HG03039 (cell line): ENCODE measurements around the gene TAB2.
"Not testable (repeated sequence)": the region's sequence is repeated elsewhere in the genome, so short reads cannot be mapped to it uniquely, and the experiment has no call there.

Experiments used
- ATAC-seq: cut with Tn5 transposase; IDR thresholded peaks from one replicate; pipeline ENCODE4 v1.9.1; 2021; ENCODE audit warnings: mild to moderate bottlenecking, moderate library complexity; ENCODE audit not compliant: unreplicated experiment

TAB2 gene

DNA sequence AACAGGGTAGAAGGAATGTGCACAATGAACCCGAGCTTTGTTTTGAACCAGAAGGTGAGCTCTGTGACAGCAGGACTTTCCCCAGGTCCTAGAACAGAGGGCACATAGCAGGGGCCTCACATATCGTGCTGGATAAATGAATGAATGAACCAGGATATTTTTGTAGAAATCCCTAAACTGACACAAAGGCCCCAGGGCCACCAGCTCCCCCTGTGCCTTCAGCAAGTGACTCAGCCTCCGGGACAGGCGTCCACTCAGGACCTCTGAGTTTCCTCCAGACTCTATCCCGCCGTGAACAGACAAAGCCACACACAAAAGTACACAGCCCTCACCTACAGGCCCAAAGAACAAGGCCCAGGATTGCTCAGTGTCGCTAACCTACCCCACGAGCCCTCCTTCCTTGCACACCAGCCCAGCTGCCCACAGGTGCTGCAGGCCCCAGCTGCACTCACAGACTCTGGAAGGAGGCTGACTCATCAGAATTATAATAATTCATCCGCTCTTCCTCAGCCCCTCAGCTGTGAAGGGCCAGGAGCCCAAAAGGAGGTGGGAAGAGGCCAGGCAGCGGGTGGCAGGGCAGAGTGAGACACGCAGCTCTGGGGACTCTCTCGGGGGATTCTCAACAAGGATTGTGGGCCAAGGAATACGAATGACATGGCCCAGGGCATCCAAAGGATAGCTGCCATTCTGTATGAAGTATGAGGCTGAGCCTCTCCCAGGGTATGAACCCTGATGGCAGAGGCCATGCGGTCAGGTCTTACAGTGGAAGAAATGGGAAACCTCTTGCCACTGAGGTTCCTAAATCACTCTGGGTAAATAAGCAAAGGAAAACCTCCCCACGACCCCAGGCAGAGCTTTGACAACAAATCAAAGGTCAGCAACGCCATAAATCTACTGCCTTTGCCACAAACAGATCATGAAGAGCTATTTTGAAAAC lies 123.5 kb downstream of the TAB2 start:
- no peak for ATAC-seq

DNA sequence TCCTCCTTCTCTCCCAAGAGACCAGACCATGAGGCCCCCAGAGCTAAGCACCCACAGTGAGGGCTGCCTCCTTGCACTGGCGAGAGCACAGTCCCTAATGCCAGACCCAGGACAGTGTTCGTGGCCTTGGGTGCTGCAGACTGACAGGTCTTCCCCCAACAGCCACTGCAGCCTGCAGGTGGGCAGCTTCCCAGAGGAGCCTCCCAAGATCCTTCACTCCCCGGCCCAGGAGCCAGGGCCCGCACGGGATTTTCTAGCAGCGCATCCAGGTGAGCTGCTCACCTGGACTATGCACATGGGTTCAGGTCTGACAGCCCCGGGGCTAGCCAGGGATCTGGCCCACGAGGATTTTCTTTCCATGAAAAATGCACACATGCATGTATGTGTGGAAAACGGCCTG lies 124.2 kb downstream of the TAB2 start:
- ATAC-seq, result no peak

DNA sequence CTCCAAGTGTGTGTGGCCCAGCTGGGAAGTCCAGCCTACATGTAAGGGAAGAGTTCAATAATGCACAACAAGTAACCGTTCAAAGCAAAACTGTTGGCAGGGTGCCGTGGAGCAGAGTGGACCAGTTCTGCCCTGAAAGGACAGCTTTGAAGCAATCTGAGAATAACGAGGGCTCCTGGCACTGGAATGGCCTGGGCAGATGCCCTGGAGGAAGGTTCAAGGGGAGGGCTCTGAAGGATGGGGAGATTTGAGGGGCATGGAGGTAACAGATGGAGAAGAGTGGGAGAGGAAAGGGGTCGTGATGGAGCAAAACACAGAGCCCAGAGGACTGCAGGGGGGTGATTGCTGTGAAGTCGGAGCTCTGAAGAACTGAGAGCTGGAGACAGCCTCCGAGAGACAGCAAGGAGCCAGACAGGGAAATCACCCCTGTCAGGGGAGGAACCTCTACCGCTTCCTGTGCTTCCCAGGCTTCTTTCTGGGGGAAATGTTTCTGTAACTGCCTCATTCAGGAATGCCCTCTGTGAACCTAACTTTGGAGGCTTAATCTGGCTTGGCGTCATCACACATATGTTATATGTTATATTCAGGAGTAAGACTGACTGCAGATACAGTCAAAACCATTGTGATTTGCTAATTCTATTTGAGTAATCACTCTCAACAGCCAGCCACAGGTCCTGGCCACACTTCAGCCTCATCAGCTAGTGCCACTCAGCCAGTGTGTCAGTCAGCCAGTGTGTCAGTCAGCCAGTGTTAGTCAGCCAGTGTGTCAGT lies 126.1 kb downstream of the TAB2 start:
- ATAC-seq, result no peak

DNA sequence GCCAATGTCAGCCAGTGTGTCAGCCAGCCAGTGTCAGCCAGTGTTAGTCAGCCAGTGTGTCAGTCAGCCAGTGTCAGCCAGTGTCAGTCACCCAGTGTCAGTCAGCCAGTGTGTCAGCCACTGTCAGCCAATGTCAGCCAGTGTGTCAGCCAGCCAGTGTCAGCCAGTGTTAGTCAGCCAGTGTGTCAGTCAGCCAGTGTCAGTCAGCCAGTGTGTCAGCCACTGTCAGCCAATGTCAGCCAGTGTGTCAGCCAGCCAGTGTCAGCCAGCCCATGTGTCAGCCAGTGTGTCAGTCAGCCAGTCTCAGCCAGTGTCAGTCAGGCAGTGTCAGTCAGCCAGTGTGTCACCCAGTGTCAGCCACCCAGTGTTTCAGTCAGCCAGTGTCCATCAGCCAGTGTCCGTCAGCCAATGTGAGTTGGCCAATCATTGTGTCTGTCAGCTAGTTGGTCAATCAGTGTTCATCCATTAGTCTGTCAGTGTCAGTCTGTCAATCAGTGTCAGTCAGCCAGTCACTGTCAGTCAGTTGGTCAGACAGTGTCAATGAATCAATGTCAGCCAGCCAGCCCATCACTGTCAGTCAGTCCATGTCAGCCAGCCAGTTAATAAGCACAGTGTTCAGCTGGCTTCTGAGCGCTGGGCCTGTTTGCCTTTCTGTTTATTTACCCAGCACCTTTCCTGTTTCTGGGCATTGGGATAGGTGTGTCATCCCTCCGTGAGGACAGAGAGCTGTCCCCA lies 127.0 kb downstream of the TAB2 start:
- not testable (repeated sequence) for ATAC-seq

DNA sequence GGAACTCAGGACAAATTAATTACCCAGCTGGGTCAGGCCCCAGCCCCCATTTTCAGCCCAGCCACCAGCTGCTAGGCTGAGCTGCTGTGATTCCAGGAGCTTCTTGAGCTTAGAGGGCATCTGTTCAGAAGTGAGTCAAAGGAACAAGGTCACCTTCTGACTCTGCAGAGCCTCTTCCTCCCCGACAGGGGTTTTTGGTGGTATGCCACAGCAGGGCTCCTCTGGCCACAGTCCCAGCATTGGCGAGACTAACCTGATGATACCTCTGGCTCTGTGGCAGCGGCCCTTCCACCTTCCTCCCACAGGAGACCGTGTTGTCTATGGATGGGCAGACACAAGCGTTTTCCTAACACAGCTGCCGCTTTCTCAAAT lies 127.6 kb downstream of the TAB2 start:
- no peak for ATAC-seq

DNA sequence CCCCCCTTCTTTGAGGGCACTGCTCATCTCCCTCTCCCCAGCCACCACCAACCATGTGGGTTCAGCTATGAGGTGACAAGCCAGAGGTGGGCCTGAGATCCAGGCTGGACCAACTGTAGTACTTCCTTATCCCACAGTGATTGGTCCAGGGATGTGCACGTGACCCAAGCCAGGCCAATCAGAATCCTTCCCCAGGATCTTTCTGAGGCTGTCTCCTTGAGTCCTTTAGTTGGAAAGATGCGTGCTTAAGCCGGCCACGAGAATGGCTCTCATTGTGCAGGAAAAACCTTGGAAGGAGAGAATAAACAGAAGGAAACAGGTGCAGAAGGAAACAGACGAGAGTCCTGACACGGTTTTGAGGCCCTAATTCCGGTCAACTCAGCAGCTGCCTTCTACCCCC lies 128.1 kb downstream of the TAB2 start:
- ATAC-seq, result no peak

DNA sequence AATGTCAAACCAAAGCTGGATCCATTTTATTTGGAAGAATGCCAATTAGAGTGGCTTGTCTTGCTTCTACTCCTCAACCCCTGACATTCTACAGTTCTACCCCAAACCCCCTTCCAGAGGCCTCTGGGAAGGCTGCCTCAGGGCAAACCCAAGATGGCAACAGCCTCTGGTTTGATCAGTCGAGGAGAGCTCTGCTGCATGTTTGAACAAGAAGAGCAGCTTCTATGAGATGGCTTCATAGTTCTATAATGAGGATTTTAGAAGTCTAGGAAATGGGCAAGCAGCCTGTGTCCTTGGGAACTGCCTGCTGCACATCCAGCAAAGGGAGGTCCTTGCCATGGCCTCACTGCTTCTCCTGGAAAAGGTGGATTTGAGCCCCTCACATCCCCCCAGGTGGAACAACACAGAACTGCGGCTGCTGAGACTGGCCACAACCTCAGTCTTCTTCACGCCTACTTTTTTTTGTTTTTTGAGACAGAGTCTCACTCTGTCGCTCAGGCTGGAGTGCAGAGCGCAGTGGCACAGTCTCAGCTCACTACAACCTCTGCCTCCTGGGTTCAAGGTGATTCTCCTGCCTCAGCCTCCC lies 129.4 kb downstream of the TAB2 start:
- no peak for ATAC-seq

DNA sequence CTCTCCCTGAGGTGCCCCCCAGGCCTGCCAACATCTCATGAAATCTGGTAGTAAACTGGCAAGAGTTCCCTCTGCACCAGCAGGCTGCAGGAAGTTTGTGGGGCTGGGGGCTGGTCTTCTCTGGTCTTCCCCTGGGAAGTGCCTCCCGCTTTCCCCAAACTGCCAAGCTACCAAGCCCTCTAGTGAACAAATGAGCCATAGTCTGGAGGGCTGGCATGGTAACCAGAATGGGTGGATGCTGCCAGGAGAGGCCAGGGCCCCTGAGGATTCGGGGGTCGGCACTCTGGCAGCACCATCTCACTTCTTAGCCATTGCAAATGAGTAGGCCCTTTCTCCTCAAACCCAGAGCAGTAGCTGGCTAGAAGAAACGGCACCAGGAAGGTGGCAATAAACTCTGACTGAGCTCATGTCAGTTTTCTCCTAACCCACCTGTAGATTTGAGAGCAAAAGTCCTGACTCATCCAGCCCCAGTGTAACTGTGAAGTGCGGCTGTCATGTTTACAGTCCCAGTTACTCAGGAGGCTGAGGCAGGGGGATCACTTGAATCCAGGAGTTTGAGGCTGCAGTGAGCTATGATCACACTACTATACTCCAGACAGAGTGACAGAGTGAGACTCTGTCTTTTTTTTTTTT lies 131.4 kb downstream of the TAB2 start:
- ATAC-seq, result no peak

DNA sequence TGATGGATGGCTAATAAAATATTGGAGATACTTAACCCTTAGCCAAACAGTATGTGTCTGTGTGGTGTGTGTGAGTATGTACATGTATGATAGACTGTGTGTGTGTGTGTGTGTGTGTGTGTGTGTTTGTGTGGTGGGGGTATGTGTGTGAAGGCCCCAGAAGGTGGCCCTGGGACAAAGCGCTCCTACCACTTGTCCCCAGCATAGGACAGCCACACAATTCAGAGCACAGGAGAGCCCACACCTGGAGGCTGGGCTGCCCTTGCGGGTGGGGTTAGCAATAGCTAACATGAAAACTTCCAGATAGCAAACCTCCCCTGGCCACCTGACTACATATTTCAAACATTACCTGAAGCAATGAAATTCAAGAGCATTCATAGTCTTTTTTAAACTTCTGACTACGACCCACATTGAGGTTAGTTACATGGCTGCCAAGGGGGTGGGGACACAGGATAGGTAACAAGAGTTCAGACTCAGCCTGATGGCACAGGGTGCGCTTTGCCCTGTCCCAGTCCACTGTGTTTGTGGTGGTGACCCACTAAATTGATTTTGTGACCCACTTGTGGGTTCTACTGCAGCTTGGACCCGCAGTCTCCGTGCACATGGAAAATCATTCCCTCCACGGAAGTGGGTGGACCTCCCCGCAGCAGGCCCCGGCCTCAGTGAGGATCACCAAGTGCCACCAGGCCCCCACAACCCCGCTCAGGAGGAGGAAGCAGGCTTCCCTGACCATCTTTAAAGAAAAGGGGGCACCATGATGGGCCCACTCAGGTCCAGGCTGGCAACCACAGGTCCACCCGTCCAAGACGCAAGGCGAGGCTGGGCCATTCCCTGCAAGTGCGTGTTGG lies 132.5 kb downstream of the TAB2 start:
- no peak for ATAC-seq

DNA sequence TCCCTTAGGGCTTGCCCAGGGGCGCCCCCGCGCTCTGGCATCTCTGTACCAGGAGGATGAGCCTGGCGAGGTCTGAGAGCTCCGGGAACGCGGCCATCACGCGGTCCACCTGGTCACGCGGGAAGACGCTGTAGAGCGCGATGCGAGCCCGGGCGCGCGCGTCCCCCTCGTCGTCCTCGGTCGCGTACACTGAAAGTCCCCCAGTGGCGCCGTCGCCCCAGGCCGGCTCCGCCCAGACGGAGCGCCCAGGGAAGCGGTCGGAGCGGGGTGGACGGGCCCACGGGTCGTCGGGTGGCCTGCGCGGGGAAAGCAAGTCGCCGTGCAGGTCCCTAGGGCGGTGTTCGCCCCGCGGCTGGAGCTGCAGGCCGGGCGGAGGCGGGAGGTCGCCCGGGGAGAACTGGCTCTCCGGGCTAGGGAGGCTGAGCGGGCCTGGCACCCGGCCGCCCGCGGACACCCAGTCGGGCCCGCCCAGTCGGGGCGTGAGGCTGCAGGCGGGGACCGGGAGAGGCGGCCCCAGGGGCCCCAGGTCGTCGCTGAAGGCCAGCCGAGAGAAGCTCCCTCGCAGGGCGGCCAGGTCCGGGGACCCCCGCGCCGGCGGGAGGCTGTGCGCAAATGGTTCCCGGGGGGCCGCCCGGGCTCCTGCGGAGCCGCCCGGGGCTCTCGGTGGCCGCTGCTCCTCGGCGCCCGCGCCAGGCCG lies 133.3 kb downstream of the TAB2 start:
- ATAC-seq, result no peak

DNA sequence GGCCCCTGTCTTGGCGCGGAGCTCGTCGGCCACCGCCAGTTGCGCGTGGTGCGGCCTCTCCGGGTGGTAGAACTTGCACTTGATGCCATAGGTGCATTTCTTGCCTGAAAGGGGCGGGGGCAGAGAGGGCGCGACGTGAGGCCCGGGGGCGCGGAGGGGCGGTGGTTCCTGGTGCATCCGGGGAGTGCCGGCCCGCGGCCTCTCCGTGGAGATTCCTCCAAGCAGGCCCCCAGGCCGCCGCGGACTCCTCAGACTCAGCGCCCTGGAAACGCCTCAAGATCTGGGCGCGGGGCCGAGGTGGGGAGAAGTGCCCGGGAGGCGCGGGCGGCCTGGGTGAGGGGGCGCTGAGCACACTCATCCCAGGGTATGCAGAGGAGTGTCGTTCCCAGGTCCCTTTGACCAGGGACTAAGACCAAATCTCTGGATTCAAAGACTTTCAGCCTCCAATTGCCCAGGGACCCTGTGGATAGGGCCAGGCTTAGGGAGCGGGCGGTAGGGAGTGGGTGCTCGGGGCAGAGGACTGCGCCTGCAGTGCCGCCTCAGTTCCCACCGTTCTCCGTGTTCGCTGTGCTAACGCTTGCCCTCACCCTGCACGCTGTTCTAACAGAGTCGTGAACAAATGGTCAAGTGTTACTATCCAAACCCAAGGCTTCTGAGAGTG lies 134.0 kb downstream of the TAB2 start:
- no peak for ATAC-seq

DNA sequence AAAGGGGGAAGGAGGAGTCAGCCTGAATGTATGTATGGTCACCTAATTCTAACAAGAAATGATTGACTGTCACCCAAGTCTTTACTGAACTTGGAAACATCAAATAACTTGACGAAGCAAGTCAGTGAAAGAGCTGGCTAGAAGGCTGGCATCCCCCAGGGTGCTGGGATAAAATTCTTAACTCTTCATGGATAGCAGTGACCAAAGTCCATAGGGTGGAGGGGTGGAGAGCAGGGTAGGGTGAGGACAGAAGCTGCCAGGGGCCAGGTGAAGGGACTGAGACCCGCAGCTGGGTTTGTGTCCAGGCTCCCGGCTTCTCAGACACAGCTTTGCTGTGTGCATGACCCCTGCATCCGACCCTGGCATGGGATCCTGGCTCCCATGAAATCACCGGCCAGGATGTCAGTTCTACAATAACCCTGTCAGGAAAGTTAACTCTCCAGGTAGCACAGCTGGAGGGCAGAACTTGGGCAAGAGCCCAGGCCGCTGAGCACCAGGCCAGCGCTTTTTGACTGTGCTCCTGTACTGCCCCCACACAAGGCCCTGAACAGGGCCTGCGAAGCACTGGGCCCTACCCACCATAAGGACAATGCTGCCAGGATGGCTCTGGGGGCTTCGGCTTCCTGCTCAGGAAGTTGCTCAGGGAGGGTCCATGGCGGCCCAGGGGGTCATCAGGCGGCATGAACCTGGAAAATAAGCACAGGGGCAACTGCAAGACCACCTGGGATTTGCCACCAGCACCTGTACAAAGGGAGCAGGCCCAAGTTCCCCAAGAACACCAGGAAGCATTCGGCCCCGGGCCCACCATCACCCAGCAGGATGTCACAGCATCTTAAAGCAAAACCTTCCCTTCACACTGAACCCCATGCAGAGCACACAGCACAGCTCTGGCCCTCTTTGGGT lies 134.8 kb downstream of the TAB2 start:
- ATAC-seq, result no peak

DNA sequence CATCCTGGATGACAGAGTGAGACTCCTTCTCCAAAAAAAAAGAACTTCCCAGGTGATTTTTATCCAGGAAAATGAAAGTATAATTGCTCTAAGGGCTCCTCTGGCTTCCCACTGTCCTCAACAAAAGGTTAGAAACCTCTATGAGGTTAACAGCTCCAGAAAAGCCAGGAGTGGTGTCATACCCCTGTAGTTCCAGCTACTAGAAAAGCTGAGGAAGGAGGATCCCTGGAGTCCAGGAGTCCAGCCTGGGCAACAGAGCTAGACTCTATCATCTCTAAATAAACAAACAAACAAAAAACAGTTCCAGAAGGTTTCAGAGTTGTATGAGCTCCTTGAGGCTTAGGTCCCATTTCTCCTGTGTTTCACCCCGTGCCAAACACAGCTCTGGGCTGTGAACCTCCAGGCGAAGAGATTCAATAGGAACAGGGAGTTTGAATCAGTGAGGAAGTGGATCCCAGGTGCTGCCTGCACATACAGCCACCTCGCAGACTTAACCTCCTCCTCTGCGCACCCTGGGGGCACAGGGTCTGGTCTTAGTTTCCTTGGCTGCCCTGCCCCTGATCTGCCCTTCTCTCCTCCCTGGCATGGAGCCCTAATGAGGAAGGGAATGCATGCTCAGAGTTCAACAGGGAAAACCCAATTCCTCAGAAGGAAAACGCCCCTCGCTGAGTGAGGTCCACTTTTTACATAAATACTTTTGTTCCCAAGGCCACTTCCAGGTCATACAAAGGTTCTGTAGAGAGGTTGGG lies 136.3 kb downstream of the TAB2 start:
- ATAC-seq, result no peak

DNA sequence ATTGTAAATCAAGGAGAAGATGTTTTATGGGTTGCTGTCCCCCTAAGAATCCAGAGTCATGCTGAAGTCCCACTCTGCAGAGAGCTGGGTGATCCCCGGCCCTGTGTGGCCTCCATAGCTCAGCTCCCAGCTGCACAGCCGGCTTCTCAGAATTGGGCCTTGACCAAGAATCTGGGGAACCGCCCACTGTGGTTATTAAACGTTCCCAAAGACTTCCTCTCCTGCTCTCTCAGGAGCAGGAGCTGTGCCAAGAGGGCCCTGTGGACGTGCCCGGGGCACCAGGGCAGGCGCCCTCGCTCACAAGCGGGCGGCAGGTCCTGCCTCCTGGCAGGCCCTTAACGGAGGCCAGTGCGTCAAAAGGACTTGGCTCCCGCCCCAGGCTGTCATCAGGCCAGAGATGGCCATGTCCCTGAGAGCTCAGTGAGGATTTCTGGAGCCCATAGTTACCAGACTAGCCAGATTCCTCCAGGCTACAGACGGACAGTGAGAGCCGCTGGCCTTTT lies 136.9 kb downstream of the TAB2 start:
- ATAC-seq, result no peak

DNA sequence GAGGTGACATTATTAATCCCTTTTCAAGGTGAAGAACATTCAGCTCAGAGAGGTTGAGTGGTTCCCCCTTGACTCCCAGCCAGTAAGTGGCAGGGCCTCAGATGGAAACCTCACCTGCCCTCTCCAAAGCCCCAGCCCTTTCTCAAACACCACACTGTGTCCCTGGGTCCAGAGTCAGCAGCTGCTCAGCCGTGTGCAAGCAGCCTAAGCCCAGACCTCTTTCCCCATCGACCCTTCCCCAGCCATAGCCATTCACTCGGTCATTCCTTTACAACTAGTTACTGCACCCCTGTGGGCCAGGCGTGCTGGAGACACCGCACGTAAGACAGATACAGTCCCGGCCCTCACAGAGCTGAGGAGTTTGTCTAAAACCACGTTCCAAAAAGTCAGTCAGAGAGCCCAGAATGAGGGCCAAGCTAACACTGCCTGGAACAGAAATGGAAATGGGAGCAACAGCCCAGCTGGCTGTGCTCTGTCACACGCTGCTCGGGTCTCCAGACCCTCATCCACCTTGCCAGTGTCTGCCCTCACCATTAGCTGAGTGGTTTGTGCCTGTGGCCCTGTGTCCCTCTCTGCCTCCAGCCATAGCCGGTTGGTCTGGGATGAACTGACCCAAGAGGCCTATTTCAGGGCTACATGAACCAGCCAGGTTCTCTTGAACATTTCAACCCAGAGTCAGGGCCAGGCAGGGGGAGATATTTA lies 137.7 kb downstream of the TAB2 start:
- no peak for ATAC-seq
